HEK293T (cell line): ENCODE data around the gene PSMA7.

ENCODE experiments used
- CTCF ChIA-PET: fragments of 350-600 bp; formaldehyde crosslinking; extraction: SDS; loops from one replicate; lab custom pipeline; 2021; ENCODE audit warnings: antibody characterized with exemption, inconsistent platforms; lab: Yijun Ruan, JAX
- POLR2A ChIA-PET: fragments of 350-600 bp; formaldehyde crosslinking; extraction: SDS; loops from one replicate; lab custom pipeline; 2020; ENCODE audit warnings: antibody characterized with exemption, inconsistent platforms; lab: Yijun Ruan, JAX
- DNase-seq: peaks from one replicate; pipeline ENCODE4 v3.0.0; 2012; ENCODE audit warnings: mixed read lengths; ENCODE audit errors: extremely low spot score
- ARNT ChIP-seq: fragments of 450-650 bp; IDR thresholded peaks from 2 replicates; pipeline ENCODE4 v1.6.1; 2017; ENCODE audit warnings: mild to moderate bottlenecking
- BHLHE40 ChIP-seq: fragments of 450-650 bp; IDR thresholded peaks from 2 replicates; pipeline ENCODE4 v1.6.1; 2016; ENCODE audit warnings: mild to moderate bottlenecking, moderate library complexity, borderline replicate concordance
- CTBP1 ChIP-seq: fragments of 450-650 bp; IDR thresholded peaks from 2 replicates; pipeline ENCODE4 v1.6.1; 2016; ENCODE audit warnings: borderline replicate concordance
- ELF4 ChIP-seq: fragments of 450-650 bp; IDR thresholded peaks from 2 replicates; pipeline ENCODE4 v1.6.1; 2017; ENCODE audit warnings: antibody characterized with exemption
- FOXA1 ChIP-seq: fragments of 450-650 bp; IDR thresholded peaks from 2 replicates; pipeline ENCODE4 v1.6.1; 2016; ENCODE audit warnings: mild to moderate bottlenecking
- FOXK2 ChIP-seq: fragments of 450-650 bp; IDR thresholded peaks from 2 replicates; pipeline ENCODE4 v1.6.1; 2016; ENCODE audit warnings: mild to moderate bottlenecking
- FOXM1 ChIP-seq: fragments of 450-650 bp; IDR thresholded peaks from 2 replicates; pipeline ENCODE4 v1.6.1; 2017; ENCODE audit warnings: mild to moderate bottlenecking, borderline replicate concordance
- HDGF ChIP-seq: fragments of 450-650 bp; IDR thresholded peaks from 2 replicates; pipeline ENCODE4 v1.6.1; 2017; ENCODE audit warnings: antibody characterized with exemption, borderline replicate concordance
- L3MBTL2 ChIP-seq: fragments of 450-650 bp; conservative IDR thresholded peaks from 2 replicates; pipeline ENCODE4 v1.6.1; 2016; ENCODE audit warnings: mild to moderate bottlenecking
- LEF1 ChIP-seq: fragments of 450-650 bp; IDR thresholded peaks from 2 replicates; pipeline ENCODE4 v1.6.1; 2017; ENCODE audit warnings: mild to moderate bottlenecking, borderline replicate concordance
- NFRKB ChIP-seq: fragments of 450-650 bp; IDR thresholded peaks from 2 replicates; pipeline ENCODE4 v1.6.1; 2016; ENCODE audit warnings: mild to moderate bottlenecking, moderate library complexity
- PKNOX1 ChIP-seq: fragments of 450-650 bp; IDR thresholded peaks from 2 replicates; pipeline ENCODE4 v1.6.1; 2016
- SP1 ChIP-seq: fragments of 450-650 bp; IDR thresholded peaks from 2 replicates; pipeline ENCODE4 v1.6.1; 2017
- SUZ12 ChIP-seq: fragments of 450-650 bp; IDR thresholded peaks from 2 replicates; pipeline ENCODE4 v1.6.1; 2016; ENCODE audit warnings: mild to moderate bottlenecking
- TARDBP ChIP-seq: fragments of 450-650 bp; IDR thresholded peaks from 2 replicates; pipeline ENCODE4 v1.6.1; 2016
- ZNF384 ChIP-seq: fragments of 450-650 bp; IDR thresholded peaks from 2 replicates; pipeline ENCODE4 v1.6.1; 2016

The PSMA7 gene

GRCh38 chr20:62174021-62174804, 31.0 kb upstream of the PSMA7 start:
- ChIA-PET CTCF (no interaction called here), POLR2A (no interaction called here)

GRCh38 chr20:62172666-62173065, 29.5 kb upstream of the PSMA7 start:
- DNase-seq: no peak
- no peak for TF ChIP-seq FOXA1
- TF ChIP-seq SP1: no peak
- TF ChIP-seq PKNOX1: no peak
- ChIA-PET CTCF (interaction anchor here (0.6 kb wide), 1 partner anchor 446 kb away, joined by 3 read pairs; no protein-coding TSS in a partner anchor), POLR2A (no interaction called here)

More at GRCh38 chr20:62174021-62174804, 31.0 kb upstream of the PSMA7 start:
- TF ChIP-seq L3MBTL2 (no peak), FOXA1 (no peak), FOXK2 (no peak), CTBP1 (no peak), NFRKB (no peak), LEF1 (no peak), TARDBP (no peak), FOXM1 (no peak), HDGF (no peak), ELF4 (no peak), SP1 (no peak), PKNOX1 (no peak), ZNF384 (no peak), SUZ12 (no peak), BHLHE40 (no peak), ARNT (no peak)
- DNase-seq: no peak

GRCh38 chr20:62171245-62171644, 28.1 kb upstream of the PSMA7 start:
- no peak for DNase-seq
- CTCF ChIA-PET: no interaction called here
- TF ChIP-seq TARDBP: no peak
- no peak for TF ChIP-seq ELF4
- no peak for TF ChIP-seq FOXA1
- TF ChIP-seq NFRKB: no peak
- no peak for TF ChIP-seq CTBP1
- no peak for TF ChIP-seq L3MBTL2
- no peak for TF ChIP-seq FOXK2
- TF ChIP-seq HDGF: no peak
- POLR2A ChIA-PET: no interaction called here

GRCh38 chr20:62170536-62170935, 27.3 kb upstream of the PSMA7 start:
- ChIA-PET POLR2A (no interaction called here), CTCF (no interaction called here)
- TF ChIP-seq SUZ12 (no peak), FOXM1 (no peak), FOXK2 (no peak), L3MBTL2 (no peak), PKNOX1 (no peak), ARNT (no peak), NFRKB (no peak), HDGF (no peak), SP1 (no peak), LEF1 (no peak), FOXA1 (no peak), ZNF384 (no peak), ELF4 (no peak), BHLHE40 (no peak), CTBP1 (no peak), TARDBP (no peak)
- DNase-seq: no peak

GRCh38 chr20:62168890-62169435, 25.8 kb upstream of the PSMA7 start:
- ChIA-PET POLR2A (no interaction called here), CTCF (no interaction called here)
- TF ChIP-seq FOXA1 (no peak), ARNT (no peak), BHLHE40 (no peak), FOXK2 (no peak), NFRKB (no peak), LEF1 (no peak), CTBP1 (no peak), ZNF384 (no peak), PKNOX1 (no peak), SUZ12 (no peak), HDGF (no peak), ELF4 (no peak), FOXM1 (no peak)
- no peak for DNase-seq
